RWPE1 (cell line): Measurements from ENCODE around the gene ZBTB38.

ENCODE experiments used
- CTCF ChIA-PET: fragments of 350-600 bp; sonication (Branson Sonifier 250); formaldehyde crosslinking; extraction: SDS; loops from one replicate; lab custom pipeline; 2021; lab: Yijun Ruan, JAX
- POLR2A ChIA-PET: fragments of 400-600 bp; formaldehyde crosslinking; extraction: SDS; loops from one replicate; lab custom pipeline; 2020; ENCODE audit warnings: antibody characterized with exemption; ENCODE audit not compliant: low non-redundant PET; lab: Yijun Ruan, JAX
- DNase-seq: peaks from one replicate; pipeline ENCODE4 v3.0.0; 2012; ENCODE audit warnings: low spot score
- H3K27ac ChIP-seq: fragments of 450-650 bp; 2 replicates; pipeline ENCODE4 v1.5.1; 2017
- CTCF ChIP-seq: fragments of 450-650 bp; conservative IDR thresholded peaks from 2 replicates; pipeline ENCODE4 v1.5.1; 2017; ENCODE audit warnings: low read depth, mild to moderate bottlenecking

The ZBTB38 gene

GRCh38 chr3:141332416-141332815 is 35.9 kb upstream of the ZBTB38 start:
- DNase-seq, result no peak
- CTCF ChIA-PET, result interaction anchor here (0.8 kb wide), 1 partner anchor 21 kb away, joined by 4 read pairs; no protein-coding TSS in a partner anchor
- TF ChIP-seq CTCF, result no peak
- POLR2A ChIA-PET, result no interaction called here
- H3K27ac ChIP-seq, result no peak overlapping the region

GRCh38 chr3:141333836-141334626 is 34.3 kb upstream of the ZBTB38 start:
- H3K27ac ChIP-seq, result no peak overlapping the region
- no peak for DNase-seq
- TF ChIP-seq CTCF, result no peak
- ChIA-PET POLR2A (no interaction called here), CTCF (interaction anchor here (0.6 kb wide), 1 partner anchor 11 kb away, joined by 3 read pairs; no protein-coding TSS in a partner anchor)

GRCh38 chr3:141334627-141335250 is 33.6 kb upstream of the ZBTB38 start:
- H3K27ac ChIP-seq, result no peak overlapping the region
- TF ChIP-seq CTCF, result no peak
- ChIA-PET POLR2A (no interaction called here), CTCF (interaction anchor here (0.6 kb wide), 1 partner anchor 12 kb away, joined by 3 read pairs; no protein-coding TSS in a partner anchor)
- DNase-seq, result no peak

GRCh38 chr3:141335531-141336061 is 32.7 kb upstream of the ZBTB38 start:
- CTCF ChIA-PET, result no interaction called here
- TF ChIP-seq CTCF, result no peak
- no peak for DNase-seq
- H3K27ac ChIP-seq, result no peak overlapping the region
- POLR2A ChIA-PET, result no interaction called here

GRCh38 chr3:141336672-141337522 is 31.4 kb upstream of the ZBTB38 start:
- no peak for TF ChIP-seq CTCF
- POLR2A ChIA-PET, result no interaction called here
- CTCF ChIA-PET, result interaction anchor here (0.6 to 0.8 kb wide), 4 partner anchors 24 to 201 kb away, joined by 3 to 4 read pairs (median 3); no protein-coding TSS in a partner anchor
- H3K27ac ChIP-seq, result no peak overlapping the region
- peak; percentile 39 for DNase-seq

- no peak for DNase-seq
- no peak overlapping the region for H3K27ac ChIP-seq
- ChIA-PET CTCF (interaction anchor here (0.6 to 0.8 kb wide), 3 partner anchors 23 to 200 kb away, joined by 3 to 4 read pairs (median 3); no protein-coding TSS in a partner anchor), POLR2A (no interaction called here)
- TF ChIP-seq CTCF, result no peak
Observed at GRCh38 chr3:141337523-141337854, 30.8 kb upstream of the ZBTB38 start.
